HEK293 (cell line): ENCODE measurements around the gene MLLT11.
A peak's percentile ranks its signal among the peaks of the same experiment; 100 is the strongest.

Experiments
- CTCF ChIP-seq: fragments of 450-650 bp; formaldehyde crosslinking; IDR thresholded peaks from 2 replicates; pipeline ENCODE4 v1.5.1; 2016; ENCODE audit warnings: missing biosample characterization, missing genetic modification characterization
- GFI1B ChIP-seq: fragments of 450-650 bp; formaldehyde crosslinking; IDR thresholded peaks from 2 replicates; pipeline ENCODE4 v1.5.1; 2016; ENCODE audit warnings: missing biosample characterization, missing genetic modification characterization
- INSM2 ChIP-seq: fragments of 450-650 bp; formaldehyde crosslinking; IDR thresholded peaks from 2 replicates; pipeline ENCODE4 v1.5.1; 2016; ENCODE audit warnings: missing biosample characterization, missing genetic modification characterization
- KLF10 ChIP-seq: fragments of 450-650 bp; IDR thresholded peaks from 2 replicates; pipeline ENCODE4 v1.5.1; 2018; ENCODE audit warnings: missing biosample characterization, mild to moderate bottlenecking, missing genetic modification characterization
- KLF16 ChIP-seq: fragments of 450-650 bp; formaldehyde crosslinking; IDR thresholded peaks from 2 replicates; pipeline ENCODE4 v1.5.1; 2017; ENCODE audit warnings: missing biosample characterization, missing genetic modification characterization
- PRDM1 ChIP-seq: fragments of 450-650 bp; formaldehyde crosslinking; IDR thresholded peaks from 2 replicates; pipeline ENCODE4; 2016; ENCODE audit warnings: missing biosample characterization, missing genetic modification characterization
- PRDM10 ChIP-seq: fragments of 450-650 bp; formaldehyde crosslinking; IDR thresholded peaks from 2 replicates; pipeline ENCODE4 v1.5.1; 2016; ENCODE audit warnings: missing biosample characterization, missing genetic modification characterization
- ZBTB17 ChIP-seq: fragments of 450-650 bp; formaldehyde crosslinking; IDR thresholded peaks from 2 replicates; pipeline ENCODE4 v1.5.1; 2016; ENCODE audit warnings: missing biosample characterization, missing genetic modification characterization
- ZBTB20 ChIP-seq: fragments of 450-650 bp; formaldehyde crosslinking; IDR thresholded peaks from 2 replicates; pipeline ENCODE4 v1.5.1; 2016; ENCODE audit warnings: missing biosample characterization, missing genetic modification characterization
- ZEB2 ChIP-seq: fragments of 450-650 bp; formaldehyde crosslinking; IDR thresholded peaks from 2 replicates; pipeline ENCODE4 v1.5.1; 2016; ENCODE audit warnings: missing biosample characterization, missing genetic modification characterization
- ZFP69B ChIP-seq: fragments of 450-650 bp; formaldehyde crosslinking; IDR thresholded peaks from 2 replicates; pipeline ENCODE4 v1.5.1; 2016; ENCODE audit warnings: missing biosample characterization, missing genetic modification characterization
- ZNF121 ChIP-seq: fragments of 450-650 bp; formaldehyde crosslinking; IDR thresholded peaks from 2 replicates; pipeline ENCODE4 v1.5.1; 2016; ENCODE audit warnings: missing biosample characterization, missing genetic modification characterization
- ZNF146 ChIP-seq: fragments of 450-650 bp; formaldehyde crosslinking; IDR thresholded peaks from 2 replicates; pipeline ENCODE4 v1.5.1; 2016; ENCODE audit warnings: missing biosample characterization, missing genetic modification characterization
- ZNF221 ChIP-seq: fragments of 450-650 bp; formaldehyde crosslinking; IDR thresholded peaks from 2 replicates; pipeline ENCODE4 v1.5.1; 2017; ENCODE audit warnings: missing biosample characterization, missing genetic modification characterization, borderline replicate concordance
- ZNF24 ChIP-seq: fragments of 450-650 bp; formaldehyde crosslinking; IDR thresholded peaks from 2 replicates; pipeline ENCODE4 v1.5.1; 2016; ENCODE audit warnings: missing biosample characterization, missing genetic modification characterization
- ZNF292 ChIP-seq: fragments of 450-650 bp; formaldehyde crosslinking; IDR thresholded peaks from 2 replicates; pipeline ENCODE4 v1.5.1; 2016; ENCODE audit warnings: low read depth, missing biosample characterization, missing genetic modification characterization, borderline replicate concordance
- ZNF311 ChIP-seq: fragments of 450-650 bp; formaldehyde crosslinking; IDR thresholded peaks from 2 replicates; pipeline ENCODE4 v1.5.1; 2017; ENCODE audit warnings: missing biosample characterization, missing genetic modification characterization, borderline replicate concordance
- ZNF391 ChIP-seq: fragments of 450-650 bp; formaldehyde crosslinking; IDR thresholded peaks from 2 replicates; pipeline ENCODE4 v1.5.1; 2016; ENCODE audit warnings: low read depth, missing biosample characterization, missing genetic modification characterization, borderline replicate concordance
- ZNF394 ChIP-seq: fragments of 450-650 bp; formaldehyde crosslinking; IDR thresholded peaks from 2 replicates; pipeline ENCODE4 v1.5.1; 2016; ENCODE audit warnings: missing biosample characterization, missing genetic modification characterization, mild to moderate bottlenecking, moderate library complexity, borderline replicate concordance
- ZNF473 ChIP-seq: fragments of 450-650 bp; formaldehyde crosslinking; IDR thresholded peaks from 2 replicates; pipeline ENCODE4 v1.5.1; 2017; ENCODE audit warnings: missing biosample characterization, missing genetic modification characterization
- ZNF501 ChIP-seq: fragments of 450-650 bp; formaldehyde crosslinking; IDR thresholded peaks from 2 replicates; pipeline ENCODE4 v1.5.1; 2016; ENCODE audit warnings: missing biosample characterization, missing genetic modification characterization
- ZNF529 ChIP-seq: fragments of 450-650 bp; formaldehyde crosslinking; IDR thresholded peaks from 2 replicates; pipeline ENCODE4 v1.5.1; 2017; ENCODE audit warnings: missing genetic modification characterization, missing biosample characterization; ENCODE audit not compliant: insufficient replicate concordance
- ZNF555 ChIP-seq: fragments of 450-650 bp; formaldehyde crosslinking; conservative IDR thresholded peaks from 2 replicates; pipeline ENCODE4 v1.5.1; 2017; ENCODE audit warnings: missing biosample characterization, mild to moderate bottlenecking, missing genetic modification characterization, inconsistent platforms
- ZNF560 ChIP-seq: fragments of 450-650 bp; formaldehyde crosslinking; IDR thresholded peaks from 2 replicates; pipeline ENCODE4 v1.5.1; 2017; ENCODE audit warnings: missing biosample characterization, missing genetic modification characterization, borderline replicate concordance
- ZNF571 ChIP-seq: fragments of 450-650 bp; formaldehyde crosslinking; IDR thresholded peaks from 2 replicates; pipeline ENCODE4 v1.5.0; 2017; ENCODE audit warnings: missing biosample characterization, missing genetic modification characterization
- ZNF585B ChIP-seq: fragments of 450-650 bp; formaldehyde crosslinking; IDR thresholded peaks from 2 replicates; pipeline ENCODE4 v1.5.1; 2016; ENCODE audit warnings: missing biosample characterization, missing genetic modification characterization
- ZNF623 ChIP-seq: fragments of 450-650 bp; formaldehyde crosslinking; IDR thresholded peaks from 2 replicates; pipeline ENCODE4 v1.5.1; 2016; ENCODE audit warnings: missing biosample characterization, missing genetic modification characterization
- ZNF76 ChIP-seq: fragments of 450-650 bp; formaldehyde crosslinking; IDR thresholded peaks from 2 replicates; pipeline ENCODE4; 2016; ENCODE audit warnings: low read depth, missing biosample characterization, missing genetic modification characterization, borderline replicate concordance
- ZNF830 ChIP-seq: fragments of 450-650 bp; IDR thresholded peaks from 2 replicates; pipeline ENCODE4 v1.5.0; 2018; ENCODE audit warnings: missing biosample characterization, missing genetic modification characterization, low read depth, mild to moderate bottlenecking, moderate library complexity
- ZSCAN30 ChIP-seq: fragments of 450-650 bp; IDR thresholded peaks from 2 replicates; pipeline ENCODE4 v1.5.1; 2018; ENCODE audit warnings: missing biosample characterization, mild to moderate bottlenecking, missing genetic modification characterization, moderate library complexity
- ZSCAN5A ChIP-seq: fragments of 450-650 bp; formaldehyde crosslinking; IDR thresholded peaks from 2 replicates; pipeline ENCODE4 v1.5.1; 2016; ENCODE audit warnings: missing biosample characterization, missing genetic modification characterization
- ZXDB ChIP-seq: fragments of 450-650 bp; formaldehyde crosslinking; IDR thresholded peaks from 2 replicates; pipeline ENCODE4 v1.5.1; 2016; ENCODE audit warnings: missing biosample characterization, missing genetic modification characterization

MLLT11 gene

GRCh38 chr1:151062741-151063371, 2.7 kb downstream of the MLLT11 start (continued):
- TF ChIP-seq ZNF76, result peak; percentile 39; the same call in 1 of the 2 replicates
- TF ChIP-seq ZBTB17 (tag by site-specific recombination), result peak; percentile 55; the same call in 1 of the 2 replicates
- TF ChIP-seq KLF16 (tag by site-specific recombination), result no peak
- TF ChIP-seq ZNF391 (tag by site-specific recombination), result no peak
- no peak for TF ChIP-seq ZNF292 (tag by site-specific recombination)
- TF ChIP-seq ZFP69B (tag by site-specific recombination), result 0 out of 2 replicates have a peak, but pooled peaks have one; percentile 7
- TF ChIP-seq ZNF585B (tag by site-specific recombination), result no peak
- TF ChIP-seq INSM2 (tag by site-specific recombination), result no peak
- TF ChIP-seq ZXDB, result no peak
- peak; percentile 49; the same call in 1 of the 2 replicates for TF ChIP-seq ZEB2 (tag by site-specific recombination)
- TF ChIP-seq ZNF830 (tag by site-specific recombination), result no peak
- TF ChIP-seq ZNF560 (tag by site-specific recombination), result no peak
- no peak for TF ChIP-seq ZNF623 (tag by site-specific recombination)
- TF ChIP-seq ZNF529 (tag by site-specific recombination), result no peak
- TF ChIP-seq ZNF121 (tag by site-specific recombination), result no peak
- TF ChIP-seq ZNF394, result peak; percentile 61; the same call in 1 of the 2 replicates
- no peak for TF ChIP-seq ZSCAN5A
- no peak for TF ChIP-seq ZNF571
- no peak for TF ChIP-seq KLF10 (tag by site-specific recombination)
- TF ChIP-seq ZBTB20 (tag by site-specific recombination), result peak; percentile 45; the same call in 1 of the 2 replicates
- no peak for TF ChIP-seq ZNF221
- TF ChIP-seq ZNF146 (tag by site-specific recombination), result 0 out of 2 replicates have a peak, but pooled peaks have one; percentile 8
- TF ChIP-seq ZNF501 (tag by site-specific recombination), result peak; percentile 46; the same call in 1 of the 2 replicates
- TF ChIP-seq ZNF311 (tag by site-specific recombination), result no peak
- no peak for TF ChIP-seq ZNF555 (tag by site-specific recombination)
- peak; percentile 59 for TF ChIP-seq PRDM10
- TF ChIP-seq ZNF24 (tag by site-specific recombination), result peak; percentile 24; the same call in 1 of the 2 replicates
- no peak for TF ChIP-seq ZNF473 (tag by site-specific recombination)
- peak; percentile 66 for TF ChIP-seq PRDM1
- TF ChIP-seq GFI1B (tag by site-specific recombination), result 0 out of 2 replicates have a peak, but pooled peaks have one; percentile 11
- no peak for TF ChIP-seq CTCF
- TF ChIP-seq ZSCAN30, result no peak
